Measurements from ENCODE around the gene CCNDBP1. TPM values are rescaled to one million over a fixed set of nuclear protein-coding genes. Genes with fewer than 3 reads are reported as not detected.

CCNDBP1 gene
- total and polyA plus RNA-seq, 3 donors from 2014 or later, result 60.5 to 83.6 (median 63.7) TPM

- no peak for TF ChIP-seq CTCF (IDR thresholded peaks at IDR 0.05)
- no peak for TF ChIP-seq POLR2A (IDR thresholded peaks at IDR 0.05)
- DNase-seq, result no peak
- no peak overlapping the region for H3K27ac ChIP-seq
- no peaks in the 10 kb centered on the region for H3K27me3 ChIP-seq
- intact Hi-C loops (cut with DNase I; ENCODE audit: low total_unique reads), result no loop called here
- no peaks in the 10 kb centered on the region for H3K4me1 ChIP-seq
- H3K9me3 ChIP-seq, result no peaks in the 10 kb centered on the region
- 82 to 83% methylated on average over 6 to 8 of the region's 8 CpGs for WGBS, 2 donors
- no peak overlapping the region for H3K4me3 ChIP-seq
- no peaks in the 10 kb centered on the region for H3K36me3 ChIP-seq (ENCODE audit: low read depth, missing control alignments)
Measured at GRCh38 chr15:43214169-43214568, 29.0 kb downstream of the CCNDBP1 start.

- H3K36me3 ChIP-seq (ENCODE audit: low read depth, missing control alignments), result no peaks in the 10 kb centered on the region
- H3K4me1 ChIP-seq, result no peaks in the 10 kb centered on the region
- 83 to 91% methylated on average over 4 to 6 of the region's 6 CpGs for WGBS, 2 donors
- no peak overlapping the region for H3K27ac ChIP-seq
- TF ChIP-seq POLR2A (IDR thresholded peaks at IDR 0.05) (no peak), CTCF (IDR thresholded peaks at IDR 0.05) (no peak)
- no peak for DNase-seq
- intact Hi-C loops (cut with DNase I; ENCODE audit: low total_unique reads), result no loop called here
- no peak overlapping the region for H3K4me3 ChIP-seq
- no peaks in the 10 kb centered on the region for H3K9me3 ChIP-seq
- H3K27me3 ChIP-seq, result no peaks in the 10 kb centered on the region
Measured at GRCh38 chr15:43214592-43215295, 29.5 kb downstream of the CCNDBP1 start.

- intact Hi-C loops (cut with DNase I; ENCODE audit: low total_unique reads), result no loop called here
- DNase-seq, result no peak
- Histone ChIP-seq H3K9me3 (no peaks in the 10 kb centered on the region), H3K27ac (no peak overlapping the region), H3K36me3 (ENCODE audit: low read depth, missing control alignments) (no peaks in the 10 kb centered on the region), H3K27me3 (no peaks in the 10 kb centered on the region), H3K4me1 (no peaks in the 10 kb centered on the region), H3K4me3 (no peak overlapping the region)
- no peak for TF ChIP-seq POLR2A (IDR thresholded peaks at IDR 0.05)
- TF ChIP-seq CTCF (IDR thresholded peaks at IDR 0.05), result no peak
- WGBS, 2 donors, result 88 to 98% methylated on average over 7 of the region's 7 CpGs
Measured at GRCh38 chr15:43215961-43216360, 30.8 kb downstream of the CCNDBP1 start.

GRCh38 chr15:43218908-43219706 lies 33.9 kb downstream of the CCNDBP1 start:
- intact Hi-C loops (cut with DNase I; ENCODE audit: low total_unique reads), result no loop called here
- Histone ChIP-seq H3K9me3 (no peaks in the 10 kb centered on the region), H3K4me3 (no peak overlapping the region), H3K27me3 (no peaks in the 10 kb centered on the region), H3K4me1 (no peaks in the 10 kb centered on the region), H3K36me3 (ENCODE audit: low read depth, missing control alignments) (no peaks in the 10 kb centered on the region), H3K27ac (no peak overlapping the region)
- DNase-seq, result no peak
- 59 to 71% methylated on average over 13 of the region's 13 CpGs for WGBS, 2 donors
- TF ChIP-seq POLR2A (IDR thresholded peaks at IDR 0.05), result no peak
- no peak for TF ChIP-seq CTCF (IDR thresholded peaks at IDR 0.05)

Measured in testis (tissue), 3 donors.